Measurements from ENCODE around the gene TSPAN11. TPM values are rescaled to one million over a fixed set of nuclear protein-coding genes. Genes with fewer than 3 reads are reported as not detected.
A peak's percentile ranks its signal among the peaks of the same experiment; 100 is the strongest.

The TSPAN11 gene
- total RNA-seq, 1 donor from 2014 or later = 1.9 TPM

DNA sequence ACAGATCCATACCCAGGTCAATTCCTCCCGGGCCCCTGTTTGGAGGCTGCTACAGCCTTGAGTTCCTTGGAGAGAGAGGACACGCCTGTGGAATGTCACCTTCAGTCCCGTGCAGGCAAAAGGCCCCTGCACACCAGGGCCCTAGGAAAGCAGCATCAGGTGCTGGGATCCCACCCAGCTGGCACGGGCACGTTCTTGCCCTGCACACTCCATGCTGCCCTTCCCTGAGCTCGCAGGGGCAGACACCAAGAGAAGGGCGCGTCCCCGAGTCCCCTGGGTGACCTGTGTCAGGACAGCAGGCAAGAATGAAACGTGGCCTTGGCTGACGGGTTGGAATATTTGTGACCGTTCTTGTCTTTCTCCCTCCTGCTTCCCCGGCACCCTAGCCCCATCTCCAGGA, 67.7 kb downstream of the TSPAN11 start:
- intact Hi-C loops (cut with DNase I) = no loop called here

DNA sequence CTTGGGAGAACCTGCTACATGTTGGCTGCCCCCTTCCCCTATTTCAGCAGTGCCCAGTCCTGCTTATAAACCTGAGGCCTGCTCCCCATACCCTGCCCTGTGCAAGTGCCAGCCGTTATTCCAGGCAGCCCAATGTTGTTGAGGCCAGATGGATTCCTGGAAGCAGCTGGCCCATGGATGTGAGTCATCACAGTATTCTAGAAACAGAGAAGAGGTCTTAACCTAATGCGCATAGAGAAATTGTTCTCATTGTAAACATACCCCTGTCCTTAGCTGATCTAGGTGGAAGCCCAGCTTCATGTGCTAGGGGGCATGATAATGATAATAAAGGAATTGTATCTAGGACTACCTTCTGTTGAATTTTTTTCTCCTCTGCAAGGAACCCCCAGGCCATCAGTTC, 69.7 kb downstream of the TSPAN11 start:
- no peak for DNase-seq (ENCODE audit: low spot score)

More for the DNA sequence above, 67.7 kb downstream of the TSPAN11 start:
- no peak for DNase-seq (ENCODE audit: low spot score)

GRCh38 chr12:30996752-30997151, 70.2 kb downstream of the TSPAN11 start:
- DNase-seq (ENCODE audit: low spot score) = no peak
- intact Hi-C loops (cut with DNase I) = no loop called here

More for the DNA sequence above, 69.7 kb downstream of the TSPAN11 start:
- intact Hi-C loops (cut with DNase I) = no loop called here

GRCh38 chr12:30997685-30998440, 71.3 kb downstream of the TSPAN11 start:
- no peak for DNase-seq (ENCODE audit: low spot score)
- intact Hi-C loops (cut with DNase I) = no loop called here

- intact Hi-C loops (cut with DNase I) = no loop called here
- no peak for DNase-seq (ENCODE audit: low spot score)
Observed at GRCh38 chr12:30999011-30999410, 72.5 kb downstream of the TSPAN11 start.

GRCh38 chr12:30999723-31000122, 73.2 kb downstream of the TSPAN11 start:
- intact Hi-C loops (cut with DNase I) = no loop called here
- peak; percentile 12 for DNase-seq (ENCODE audit: low spot score)

GRCh38 chr12:31000751-31001150, 74.2 kb downstream of the TSPAN11 start:
- DNase-seq (ENCODE audit: low spot score) = no peak
- intact Hi-C loops (cut with DNase I) = no loop called here

DNA sequence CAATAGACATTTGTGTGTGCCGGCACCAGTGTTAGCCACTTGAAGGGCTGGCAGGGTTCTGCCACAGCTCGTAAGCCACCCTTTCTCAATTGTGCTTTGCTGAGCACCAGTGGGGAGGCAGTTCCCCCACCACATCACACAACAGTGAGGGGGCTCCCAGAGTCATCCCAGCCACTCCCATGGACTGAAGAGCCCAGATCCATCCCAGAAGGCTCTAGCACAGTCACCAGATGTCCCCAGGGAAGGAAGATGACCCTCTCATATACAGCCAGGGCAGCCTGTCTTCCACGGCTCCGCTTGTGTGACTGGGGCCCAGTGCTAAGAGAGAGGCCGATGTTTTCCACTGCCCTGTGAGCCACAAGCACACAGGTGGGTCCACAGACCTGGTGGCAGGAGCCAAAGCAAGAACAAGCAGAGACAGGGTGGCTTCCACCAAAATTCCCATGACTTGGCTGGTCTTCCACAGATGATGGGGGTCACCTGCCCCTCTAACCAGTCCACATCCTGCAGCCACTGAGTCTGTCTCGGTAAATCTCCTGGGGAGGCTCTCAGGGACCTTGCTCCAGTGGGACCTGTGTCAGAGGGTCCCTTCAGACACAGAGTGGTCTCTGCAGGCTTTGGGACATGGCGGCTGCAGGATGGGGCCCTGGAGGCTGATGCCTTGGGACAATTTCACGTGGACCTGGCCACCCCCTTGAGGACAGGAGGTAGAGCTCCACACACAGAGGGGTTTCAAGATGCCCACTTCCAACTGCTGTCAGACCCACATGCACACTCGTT, 75.2 kb downstream of the TSPAN11 start:
- DNase-seq (ENCODE audit: low spot score) = peak; percentile 67
- intact Hi-C loops (cut with DNase I) = no loop called here

DNA sequence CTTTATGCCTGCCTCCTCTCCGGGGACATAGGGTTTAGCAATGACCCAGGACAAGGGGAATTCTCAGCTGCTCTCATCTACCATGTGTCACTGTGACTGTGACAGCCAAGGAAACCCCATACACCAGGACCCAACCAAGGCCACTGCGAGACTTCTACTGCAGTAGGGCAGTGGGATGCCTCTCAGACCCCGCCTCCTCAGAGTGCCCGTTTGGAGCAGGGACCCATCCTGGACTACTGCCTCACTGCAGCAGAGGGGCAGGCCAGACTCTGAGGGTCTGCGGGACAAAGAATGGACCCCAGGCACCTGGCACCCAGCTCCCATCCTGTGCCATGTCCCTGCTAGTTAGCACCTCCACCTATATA, 75.8 kb downstream of the TSPAN11 start:
- intact Hi-C loops (cut with DNase I) = no loop called here
- DNase-seq (ENCODE audit: low spot score) = no peak

GRCh38 chr12:31002999-31003398, 76.5 kb downstream of the TSPAN11 start:
- intact Hi-C loops (cut with DNase I) = no loop called here
- peak; percentile 41 for DNase-seq (ENCODE audit: low spot score)

DNA sequence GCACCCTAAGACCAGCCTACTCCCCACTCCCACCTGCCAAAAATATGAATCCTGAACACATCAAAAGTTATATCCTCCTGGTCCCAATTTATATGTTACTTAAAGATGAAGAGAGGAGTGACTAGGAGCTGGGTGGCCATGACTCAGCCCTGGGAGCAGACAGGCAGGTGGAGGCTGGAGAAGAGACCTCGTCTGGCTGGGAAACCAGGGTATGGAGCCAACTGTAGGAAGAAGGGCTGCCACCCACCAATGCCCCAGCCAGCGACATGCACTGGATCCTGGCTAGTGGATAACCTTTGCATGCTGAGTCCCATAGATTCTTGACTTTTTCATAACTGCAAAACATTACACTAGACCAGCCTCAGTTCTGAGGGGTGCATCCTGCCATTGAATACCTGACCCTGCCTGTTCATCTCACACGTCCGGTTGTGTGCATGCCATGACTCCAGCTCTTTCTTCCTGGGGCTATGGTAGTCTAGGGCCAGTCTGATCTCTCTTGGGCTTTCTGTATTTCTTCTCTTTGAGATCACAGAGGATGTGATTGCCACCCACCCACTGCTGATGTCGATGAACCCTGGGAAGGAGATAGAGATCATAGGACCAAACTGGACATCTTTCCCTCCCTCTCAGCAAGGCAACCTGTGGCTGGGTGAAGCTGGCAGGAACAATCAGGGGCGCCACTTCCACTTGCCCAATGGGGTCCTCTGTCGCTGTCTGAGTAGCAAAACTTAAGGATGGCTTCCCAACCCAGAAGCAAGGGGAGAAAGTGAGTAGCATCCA, 77.5 kb downstream of the TSPAN11 start:
- intact Hi-C loops (cut with DNase I) = no loop called here
- peak; percentile 38 for DNase-seq (ENCODE audit: low spot score)

- intact Hi-C loops (cut with DNase I) = no loop called here
- peak; percentile 66 for DNase-seq (ENCODE audit: low spot score)
Observed at GRCh38 chr12:31004666-31005065, 78.1 kb downstream of the TSPAN11 start.

DNA sequence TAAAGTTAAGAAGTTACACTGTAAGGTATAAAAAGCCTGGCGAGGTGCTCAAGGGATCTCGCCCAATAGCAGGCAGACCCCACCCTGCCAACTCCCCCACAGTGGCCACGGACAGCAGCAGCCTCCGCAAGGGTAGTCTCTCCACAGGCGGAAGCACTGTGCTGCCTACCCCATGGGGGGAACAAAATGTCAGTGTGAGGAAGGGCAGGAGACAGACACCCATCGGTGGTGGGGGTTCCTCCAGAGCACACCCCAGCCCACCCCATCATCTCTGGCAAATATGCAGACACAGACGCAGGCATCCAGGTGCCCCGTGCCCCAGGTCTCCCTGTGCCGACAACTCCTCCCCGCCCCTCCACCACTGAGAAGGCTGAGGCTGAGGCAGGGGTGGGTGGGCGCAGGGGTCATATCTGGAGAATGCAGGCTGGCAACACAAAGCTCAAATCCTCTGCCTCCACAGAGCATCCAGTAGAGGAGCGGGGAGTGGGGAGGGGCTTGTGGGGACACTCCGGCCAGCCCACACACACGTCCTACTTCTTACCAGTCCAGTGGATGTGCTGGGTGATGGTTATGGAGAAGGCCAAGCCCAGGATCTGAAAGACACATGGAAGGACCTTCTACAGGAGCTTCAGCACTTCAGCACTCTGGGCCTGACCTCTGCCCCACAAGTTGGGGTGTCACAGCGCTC, 78.9 kb downstream of the TSPAN11 start:
- peak; percentile 38 for DNase-seq (ENCODE audit: low spot score)
- intact Hi-C loops (cut with DNase I) = no loop called here

- intact Hi-C loops (cut with DNase I) = no loop called here
- DNase-seq (ENCODE audit: low spot score) = no peak
Observed at GRCh38 chr12:31005944-31006361, 79.4 kb downstream of the TSPAN11 start.

- intact Hi-C loops (cut with DNase I) = no loop called here
- peak; percentile 70 for DNase-seq (ENCODE audit: low spot score)
Observed at GRCh38 chr12:31006416-31007152, 80.0 kb downstream of the TSPAN11 start.

DNA sequence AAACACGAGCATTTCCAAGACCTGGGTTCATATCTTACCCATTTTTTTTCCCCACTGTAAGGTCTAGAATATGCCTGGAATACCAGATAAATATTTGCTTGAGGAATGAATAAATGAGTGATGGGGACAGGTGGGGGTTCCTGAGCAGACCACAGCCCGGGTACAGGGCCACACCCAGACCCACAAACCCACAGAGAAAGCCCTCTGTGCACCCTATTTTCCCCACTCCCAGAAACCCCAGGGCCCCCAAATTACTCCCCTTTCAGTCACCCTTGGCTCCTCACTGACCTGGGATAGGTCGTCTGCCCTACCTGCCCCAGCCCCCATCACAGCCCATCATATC, 80.6 kb downstream of the TSPAN11 start:
- intact Hi-C loops (cut with DNase I) = no loop called here

GRCh38 chr12:31007636-31008175, 81.2 kb downstream of the TSPAN11 start:
- peak; percentile 65 for DNase-seq (ENCODE audit: low spot score)
- intact Hi-C loops (cut with DNase I) = no loop called here

More for the DNA sequence above, 80.6 kb downstream of the TSPAN11 start:
- DNase-seq (ENCODE audit: low spot score) = no peak

DNA sequence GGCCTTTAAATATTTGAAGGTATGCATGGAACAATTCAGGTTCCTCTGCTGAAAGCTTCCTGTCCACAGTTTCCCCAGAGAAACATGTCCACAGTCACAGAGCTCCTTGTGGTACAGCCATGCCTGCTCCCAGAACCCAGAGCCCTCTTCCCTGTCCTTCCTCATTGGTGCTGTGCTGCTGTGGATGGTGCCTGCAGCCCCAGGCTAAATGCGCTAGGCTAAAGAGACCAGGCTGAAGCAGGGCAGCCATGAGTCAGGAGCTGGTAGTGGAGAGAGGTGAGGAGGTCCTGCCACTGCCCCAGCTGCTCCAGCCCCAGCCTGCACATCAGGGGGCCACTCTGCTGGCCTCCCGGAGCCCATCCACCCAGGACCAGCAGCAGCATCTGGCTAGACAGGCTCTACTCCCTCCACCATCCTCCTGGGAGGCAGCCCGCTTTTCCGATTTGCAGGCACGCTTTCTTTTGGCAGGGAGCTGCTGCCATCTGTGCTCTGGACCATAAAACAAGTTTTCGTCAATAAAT, 81.8 kb downstream of the TSPAN11 start:
- intact Hi-C loops (cut with DNase I) = no loop called here
- DNase-seq (ENCODE audit: low spot score) = peak; percentile 56
